GM23248 (cell line): Measurements from ENCODE around the gene ZNF592. TPM values are rescaled to one million over a fixed set of nuclear protein-coding genes. Genes with fewer than 3 reads are reported as not detected.

Experiments
- DNase-seq: peaks from one replicate; pipeline ENCODE4 v3.0.0-alpha.2; 2015
- H2AFZ ChIP-seq: fragments of 200-600 bp; sonication (generic); 2 replicates; pipeline ENCODE4 v1.6.1; 2016; ENCODE audit warnings: antibody characterized with exemption
- H3F3A ChIP-seq: fragments of 200-600 bp; sonication (generic); 2 replicates; pipeline ENCODE4 v1.6.1; 2016; ENCODE audit warnings: mild to moderate bottlenecking, antibody characterized with exemption, mixed run types; ENCODE audit not compliant: insufficient read depth
- H3K27ac ChIP-seq: fragments of 200-600 bp; sonication (generic); 2 replicates; pipeline ENCODE4 v1.5.1; 2016; ENCODE audit warnings: mild to moderate bottlenecking
- H3K27me3 ChIP-seq: fragments of 200-600 bp; sonication (generic); replicated peaks from 2 replicates; pipeline ENCODE4 v1.6.1; 2016; ENCODE audit warnings: mild to moderate bottlenecking; ENCODE audit not compliant: insufficient read depth
- H3K36me3 ChIP-seq: fragments of 200-600 bp; sonication (generic); 2 replicates; pipeline ENCODE4 v1.6.1; 2016; ENCODE audit warnings: low read depth, mild to moderate bottlenecking
- H3K4me1 ChIP-seq: fragments of 200-600 bp; sonication (generic); 2 replicates; pipeline ENCODE4 v1.6.1; 2016; ENCODE audit warnings: mild to moderate bottlenecking; ENCODE audit not compliant: insufficient read depth
- H3K4me2 ChIP-seq: fragments of 200-600 bp; sonication (generic); one replicate; pipeline ENCODE4 v1.6.1; 2016; ENCODE audit warnings: mild to moderate bottlenecking; ENCODE audit not compliant: unreplicated experiment
- H3K4me3 ChIP-seq: fragments of 200-600 bp; sonication (generic); 2 replicates; pipeline ENCODE4 v1.5.1; 2016; ENCODE audit warnings: mild to moderate bottlenecking
- H3K79me2 ChIP-seq: fragments of 200-600 bp; sonication (generic); 2 replicates; pipeline ENCODE4 v1.6.1; 2016; ENCODE audit warnings: mild to moderate bottlenecking; ENCODE audit not compliant: insufficient read depth
- H3K9ac ChIP-seq: fragments of 200-600 bp; sonication (generic); 2 replicates; pipeline ENCODE4 v1.6.1; 2016; ENCODE audit warnings: mild to moderate bottlenecking
- H3K9me2 ChIP-seq: fragments of 200-600 bp; sonication (generic); 2 replicates; pipeline ENCODE4 v1.6.1; 2016; ENCODE audit warnings: mixed run types, mild to moderate bottlenecking, moderate library complexity; ENCODE audit not compliant: insufficient read depth
- H3K9me3 ChIP-seq: fragments of 200-600 bp; sonication (generic); one replicate; pipeline ENCODE4 v1.6.1; 2017; ENCODE audit warnings: low read depth
- H4K20me1 ChIP-seq: fragments of 200-600 bp; sonication (generic); 2 replicates; pipeline ENCODE4 v1.6.0; 2016; ENCODE audit not compliant: insufficient read depth
- EZH2 ChIP-seq: fragments of 200-600 bp; sonication (generic); IDR thresholded peaks from 2 replicates; pipeline ENCODE4 v1.6.1; 2018; ENCODE audit warnings: antibody characterized with exemption, mild to moderate bottlenecking; ENCODE audit not compliant: insufficient read depth, poor library complexity, severe bottlenecking
- EZH2phosphoT487 ChIP-seq: fragments of 200-600 bp; sonication (generic); IDR thresholded peaks from 2 replicates; pipeline ENCODE4 v1.6.1; 2018; ENCODE audit warnings: antibody characterized with exemption, moderate library complexity, mild to moderate bottlenecking, low read depth; ENCODE audit not compliant: insufficient read depth
- WGBS, 2 experiments: methylation state at CpG; one replicate each; pipeline ENCODE4 v1.1.6; 2015 to 2017; ENCODE audit warnings: low lambda C conversion rate in 2 of 2, low coverage in 1 of 2; ENCODE audit errors: missing lambda C conversion rate in 2 of 2; 5-methylcytosine and 5-hydroxymethylcytosine counted together
- in situ Hi-C: fragments of 300-500 bp; cut with MboI; formaldehyde crosslinking; loops from 2 replicates; pipeline ENCODE4 v1.15.0; 2020
- polyA plus RNA-seq: library from polyadenylated mRNA; unstranded; fragments of >200 nt; fragmentation: Nextera tagmentation; extraction: Ambion mirVana; gene quantifications from 2 replicates; pipeline ENCODE4 v1.2.1, GENCODE V29; 2016
- total RNA-seq: library from RNA; depleted of rRNA; stranded (reverse); fragments of >200 nt; shearing (Covaris generic); gene quantifications from 2 replicates; pipeline ENCODE4 v1.2.3, GENCODE V29; 2014

ZNF592 gene
- total and polyA plus RNA-seq, 2 experiments from 2014 or later, result 7.4 to 9.8 TPM

DNA sequence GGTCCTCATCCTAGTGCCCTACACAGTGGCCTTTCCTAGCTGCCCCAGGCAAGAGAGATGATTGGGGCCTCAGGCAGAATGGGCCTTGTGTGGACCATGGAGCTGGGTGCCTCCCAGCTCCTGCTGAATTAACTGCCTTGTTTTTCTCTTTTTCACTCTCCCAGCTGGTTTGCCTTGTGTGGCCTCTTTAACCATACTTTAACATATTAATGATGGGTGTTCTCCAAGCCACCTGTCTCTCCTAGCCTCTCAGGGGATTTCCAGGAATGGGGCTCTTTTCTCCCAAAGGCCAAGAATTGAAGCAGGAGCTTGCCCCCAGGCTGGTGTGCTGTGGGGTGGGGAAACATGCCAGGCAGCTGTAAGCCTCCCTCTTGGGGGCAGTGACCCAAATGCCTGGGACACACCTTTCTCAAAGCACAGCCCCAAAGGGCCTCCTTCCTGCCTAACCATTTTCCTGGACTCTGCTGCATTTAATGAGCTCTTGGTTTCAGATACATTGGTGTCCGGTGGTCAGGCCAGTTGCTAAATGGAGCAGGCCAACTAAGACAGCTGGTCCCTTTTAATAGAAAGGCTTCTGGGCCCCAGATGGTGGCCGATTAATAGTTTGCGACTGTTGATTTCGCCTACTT is 74.4 kb downstream of the ZNF592 start:
- Histone ChIP-seq H4K20me1 (no peaks in the 10 kb centered on the region), H3F3A (peaks cover 15% of the 10 kb centered on the region; the same call in 1 of the 2 replicates), H3K4me2 (no peak overlapping the region), H3K9me3 (no peaks in the 10 kb centered on the region), H2AFZ (no peak overlapping the region), H3K4me3 (no peak overlapping the region), H3K27me3 (no peaks in the 10 kb centered on the region), H3K79me2 (no peaks in the 10 kb centered on the region), H3K4me1 (no peaks in the 10 kb centered on the region), H3K9me2 (no peaks in the 10 kb centered on the region), H3K36me3 (no peaks in the 10 kb centered on the region), H3K9ac (no peak overlapping the region), H3K27ac (no peak overlapping the region)
- no peak for DNase-seq
- TF ChIP-seq EZH2phosphoT487 (no peak), EZH2 (no peak)
- WGBS, 2 experiments, result 49 to 50% methylated on average over 4 of the region's 4 CpGs
- in situ Hi-C loops, result no loop called here

DNA sequence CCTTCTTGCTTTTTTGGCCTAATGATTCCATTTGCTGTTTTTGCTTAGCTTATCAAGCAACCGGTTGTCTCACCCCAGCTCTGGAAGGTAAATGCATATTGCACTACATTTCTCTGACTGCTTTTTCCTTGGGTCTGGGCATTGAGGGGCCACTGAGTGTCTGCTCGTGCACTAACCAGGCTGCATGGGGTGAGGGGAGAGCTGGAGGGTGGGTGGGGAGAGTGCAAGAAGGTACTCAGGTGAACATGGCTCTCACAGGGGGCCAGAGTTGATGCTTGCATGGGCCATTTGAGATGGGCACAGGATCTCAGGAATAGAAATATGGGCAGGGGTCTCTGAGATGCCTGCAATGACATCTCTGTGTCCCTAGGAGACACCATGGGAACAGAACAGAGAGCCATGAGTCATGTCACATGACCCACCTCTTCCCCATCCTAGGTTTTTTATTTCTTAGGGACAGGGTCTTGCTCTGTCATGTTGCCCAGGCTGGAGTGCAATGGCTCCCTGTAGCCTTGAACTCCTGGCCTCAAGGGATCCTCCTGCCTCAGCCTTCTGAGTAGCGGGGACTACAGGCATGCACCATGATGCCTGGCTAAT is 75.0 kb downstream of the ZNF592 start:
- H3K9ac ChIP-seq, result no peak overlapping the region
- TF ChIP-seq EZH2phosphoT487, result no peak
- no peak for TF ChIP-seq EZH2
- in situ Hi-C loops, result no loop called here
- H3K36me3 ChIP-seq, result no peaks in the 10 kb centered on the region
- H2AFZ ChIP-seq, result no peak overlapping the region
- H3K9me2 ChIP-seq, result no peaks in the 10 kb centered on the region
- H3F3A ChIP-seq, result peaks cover 12% of the 10 kb centered on the region; the same call in 1 of the 2 replicates
- no peak for DNase-seq
- no peaks in the 10 kb centered on the region for H3K4me1 ChIP-seq
- H3K79me2 ChIP-seq, result no peaks in the 10 kb centered on the region
- no peaks in the 10 kb centered on the region for H3K9me3 ChIP-seq
- no peaks in the 10 kb centered on the region for H3K27me3 ChIP-seq
- H4K20me1 ChIP-seq, result no peaks in the 10 kb centered on the region
- no peak overlapping the region for H3K27ac ChIP-seq
- H3K4me3 ChIP-seq, result no peak overlapping the region
- WGBS, 2 experiments, result 54 to 57% methylated on average over 3 of the region's 3 CpGs
- no peak overlapping the region for H3K4me2 ChIP-seq

DNA sequence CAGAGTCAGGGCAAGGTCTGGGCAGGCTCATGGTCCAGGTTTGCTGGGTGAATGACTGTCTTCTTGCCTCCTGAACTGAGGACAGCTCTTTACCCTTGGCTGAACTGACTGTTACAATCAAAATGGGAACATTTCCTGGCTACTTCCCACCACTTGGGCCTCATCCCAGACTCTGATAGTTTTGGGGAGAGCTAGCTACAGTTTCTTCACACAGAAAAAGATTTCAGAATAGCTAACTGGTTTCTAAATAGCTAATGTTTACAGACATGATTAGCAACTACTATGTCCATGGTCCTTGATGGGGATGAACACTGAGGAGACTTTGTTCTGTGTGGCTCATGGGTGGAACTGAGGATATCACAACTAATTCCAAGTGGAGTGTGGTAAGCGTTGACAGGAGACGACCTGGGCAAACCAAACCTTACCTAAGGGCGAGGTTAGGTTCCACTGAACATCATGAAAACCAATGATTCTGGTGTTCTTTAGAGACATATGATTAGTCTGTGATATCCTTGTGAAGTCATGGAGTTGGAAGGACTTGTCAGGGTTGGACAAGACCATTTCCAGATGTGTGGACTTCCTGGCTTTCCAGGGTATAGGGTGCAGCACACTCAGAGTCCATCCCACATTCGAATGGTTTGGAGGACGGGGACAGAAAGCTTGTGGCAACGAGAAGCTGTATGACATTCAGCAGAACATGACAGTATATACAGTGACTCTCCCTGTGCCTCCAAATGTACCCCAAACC is 76.0 kb downstream of the ZNF592 start:
- H3K79me2 ChIP-seq, result no peaks in the 10 kb centered on the region
- H3K9me3 ChIP-seq, result no peaks in the 10 kb centered on the region
- no peak overlapping the region for H2AFZ ChIP-seq
- H3K36me3 ChIP-seq, result no peaks in the 10 kb centered on the region
- no peaks in the 10 kb centered on the region for H3K4me1 ChIP-seq
- no peak overlapping the region for H3K4me3 ChIP-seq
- no peaks in the 10 kb centered on the region for H3K27me3 ChIP-seq
- H4K20me1 ChIP-seq, result no peaks in the 10 kb centered on the region
- H3K27ac ChIP-seq, result no peak overlapping the region
- 44 to 47% methylated on average over 6 of the region's 6 CpGs for WGBS, 2 experiments
- in situ Hi-C loops, result no loop called here
- H3F3A ChIP-seq, result peaks cover 4% of the 10 kb centered on the region; the same call in 1 of the 2 replicates
- no peak overlapping the region for H3K9ac ChIP-seq
- H3K4me2 ChIP-seq, result no peak overlapping the region
- DNase-seq, result peak; percentile 50
- no peaks in the 10 kb centered on the region for H3K9me2 ChIP-seq
- TF ChIP-seq EZH2phosphoT487 (no peak), EZH2 (no peak)

DNA sequence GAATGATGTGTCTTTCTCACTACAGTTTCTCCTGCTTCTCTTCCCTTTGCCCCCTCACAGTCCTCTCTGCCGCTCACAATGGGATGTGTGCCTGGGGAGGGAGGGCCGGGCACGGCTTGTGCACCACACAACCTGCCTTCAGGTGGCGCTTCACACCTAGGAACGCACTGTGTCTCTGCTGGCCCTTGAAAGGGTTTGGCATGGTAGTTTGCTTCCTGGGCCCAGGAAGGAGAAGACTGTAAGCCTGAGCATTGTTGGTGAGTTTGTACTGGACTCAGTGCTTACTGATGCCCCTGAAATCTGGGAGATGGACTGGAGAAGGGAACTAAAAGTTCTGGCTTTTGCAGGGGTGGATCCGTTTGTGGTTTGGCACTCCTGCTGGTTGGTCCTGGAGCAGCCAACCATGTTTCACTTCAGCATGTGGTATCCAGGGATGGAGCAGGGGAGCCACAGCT is 78.0 kb downstream of the ZNF592 start:
- peak; percentile 25 for DNase-seq
- in situ Hi-C loops, result no loop called here

More for the DNA sequence above, 78.0 kb downstream of the ZNF592 start:
- H3K4me1 ChIP-seq, result no peaks in the 10 kb centered on the region
- H3K4me3 ChIP-seq, result no peak overlapping the region
- 46 to 51% methylated on average over 6 of the region's 6 CpGs for WGBS, 2 experiments
- H3K27ac ChIP-seq, result no peak overlapping the region
- peaks cover 4% of the 10 kb centered on the region; the same call in 1 of the 2 replicates for H3F3A ChIP-seq
- H3K27me3 ChIP-seq, result no peaks in the 10 kb centered on the region
- no peaks in the 10 kb centered on the region for H3K36me3 ChIP-seq
- H3K9me3 ChIP-seq, result no peaks in the 10 kb centered on the region
- H3K9ac ChIP-seq, result no peak overlapping the region
- no peak overlapping the region for H3K4me2 ChIP-seq
- TF ChIP-seq EZH2, result no peak
- no peak for TF ChIP-seq EZH2phosphoT487
- H2AFZ ChIP-seq, result no peak overlapping the region
- H3K9me2 ChIP-seq, result no peaks in the 10 kb centered on the region
- H3K79me2 ChIP-seq, result no peaks in the 10 kb centered on the region
- H4K20me1 ChIP-seq, result no peaks in the 10 kb centered on the region
